ENCODE measurements around the gene C10orf53. TPM values are rescaled to one million over a fixed set of nuclear protein-coding genes. Genes with fewer than 3 reads are reported as not detected.

Gene C10orf53
- not detected for total RNA-seq

- H3K27me3 Mint-ChIP-seq (ENCODE audit: low read depth): peaks cover 55% of the 10 kb centered on the region
- ATAC-seq (replicated peaks in 1 of 2): peak; percentile 61 to 72
- no peaks in the 10 kb centered on the region for H3K4me1 Mint-ChIP-seq (ENCODE audit: low read depth)
- peaks cover 6 to 9% of the 10 kb centered on the region in 2 donors for H3K9me3 Mint-ChIP-seq
- DNase-seq: peak; percentile 36 to 39
- peak within 1 kb of the TSS; percentile 1 to 27 for H3K4me3 Mint-ChIP-seq
- H3K36me3 Mint-ChIP-seq (ENCODE audit: insufficient read depth in 2 of 2): peaks cover 4 to 8% of the 10 kb centered on the region in 2 donors
- no peak within 1 kb of the TSS for H3K27ac Mint-ChIP-seq
Observed at GRCh38 chr10:49679480-49679893, at the start of gene C10orf53. C10orf53 (plus strand) TSS chr10:49679651; CDS start chr10:49679698, 47 bp downstream.

- Mint-ChIP-seq H3K27ac (no peak overlapping the region), H3K9me3 (no peaks in the 10 kb centered on the region), H3K4me3 (no peak overlapping the region), H3K4me1 (ENCODE audit: low read depth) (no peaks in the 10 kb centered on the region), H3K36me3 (ENCODE audit: insufficient read depth in 2 of 2) (no peaks in the 10 kb centered on the region), H3K27me3 (ENCODE audit: low read depth) (no peaks in the 10 kb centered on the region)
- DNase-seq (no peak), ATAC-seq (replicated peaks in 1 of 2) (no peak)
Observed at GRCh38 chr10:49631975-49632374, 47.5 kb upstream of the C10orf53 start.

DNA sequence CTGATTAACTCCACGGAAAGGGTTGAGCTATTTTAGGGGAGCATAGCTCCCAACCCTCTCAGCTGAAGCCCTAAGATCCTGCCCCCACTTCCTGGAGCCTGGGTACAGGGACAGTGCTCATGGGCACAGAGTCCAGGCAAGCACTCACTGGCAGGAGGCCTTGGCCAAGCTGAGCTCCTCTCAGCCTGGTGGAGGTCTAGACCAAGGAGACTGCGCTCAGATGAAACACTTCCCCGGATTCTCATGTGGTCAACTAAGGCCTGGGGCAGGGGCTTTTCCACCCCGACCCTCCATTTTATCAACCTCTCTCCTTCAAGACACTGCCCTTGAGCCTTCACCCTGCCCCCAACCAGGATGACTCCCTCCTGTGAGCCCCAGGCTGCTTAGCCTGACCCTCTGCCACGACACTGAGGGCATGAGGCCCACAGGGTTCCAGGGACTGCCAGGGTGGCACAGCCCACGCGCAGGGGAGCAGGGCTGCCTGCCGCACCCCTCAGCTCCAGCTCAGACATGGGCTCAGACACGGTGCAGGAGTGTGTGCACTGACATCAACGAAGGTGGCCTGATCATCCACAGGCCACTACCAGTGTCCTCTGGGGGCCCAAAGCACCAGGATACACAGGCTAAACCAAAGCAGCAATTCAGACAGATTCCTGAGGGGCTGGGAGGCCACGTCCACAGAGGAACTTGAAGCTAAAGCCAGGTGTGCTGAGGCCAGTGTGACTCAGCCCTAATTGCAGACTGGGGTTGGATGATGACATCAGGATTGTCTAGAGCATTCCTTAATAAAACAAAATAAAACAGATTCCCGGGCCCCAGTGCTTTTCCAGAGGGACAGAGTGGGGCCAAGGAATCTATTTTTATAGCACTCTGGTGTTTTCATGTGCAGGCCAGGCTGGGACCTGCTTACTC is 46.8 kb upstream of the C10orf53 start:
- Mint-ChIP-seq H3K4me1 (ENCODE audit: low read depth) (no peaks in the 10 kb centered on the region), H3K36me3 (ENCODE audit: insufficient read depth in 2 of 2) (no peaks in the 10 kb centered on the region), H3K27ac (no peak overlapping the region), H3K9me3 (no peaks in the 10 kb centered on the region), H3K4me3 (no peak overlapping the region), H3K27me3 (ENCODE audit: low read depth) (peaks cover 5% of the 10 kb centered on the region)
- DNase-seq: no peak
- no peak for ATAC-seq (replicated peaks in 1 of 2)

- no peaks in the 10 kb centered on the region for H3K9me3 Mint-ChIP-seq
- peaks cover 10% of the 10 kb centered on the region for H3K27me3 Mint-ChIP-seq (ENCODE audit: low read depth)
- no peak overlapping the region for H3K27ac Mint-ChIP-seq
Observed at GRCh38 chr10:49633327-49634068, 46.0 kb upstream of the C10orf53 start.

GRCh38 chr10:49634069-49634660 is 45.3 kb upstream of the C10orf53 start:
- no peak overlapping the region for H3K27ac Mint-ChIP-seq
- no peaks in the 10 kb centered on the region for H3K4me1 Mint-ChIP-seq (ENCODE audit: low read depth)
- no peak for DNase-seq

More at GRCh38 chr10:49633327-49634068, 46.0 kb upstream of the C10orf53 start:
- no peak for DNase-seq
- ATAC-seq (replicated peaks in 1 of 2): no peak
- H3K36me3 Mint-ChIP-seq (ENCODE audit: insufficient read depth in 2 of 2): no peaks in the 10 kb centered on the region
- H3K4me1 Mint-ChIP-seq (ENCODE audit: low read depth): no peaks in the 10 kb centered on the region
- no peak overlapping the region for H3K4me3 Mint-ChIP-seq

GRCh38 chr10:49642311-49642710 is 37.1 kb upstream of the C10orf53 start:
- H3K4me3 Mint-ChIP-seq: no peak overlapping the region
- no peaks in the 10 kb centered on the region for H3K9me3 Mint-ChIP-seq
- no peak overlapping the region for H3K27ac Mint-ChIP-seq
- ATAC-seq (replicated peaks in 1 of 2) (no peak), DNase-seq (no peak)
- peaks cover 15% of the 10 kb centered on the region for H3K27me3 Mint-ChIP-seq (ENCODE audit: low read depth)
- H3K36me3 Mint-ChIP-seq (ENCODE audit: insufficient read depth in 2 of 2): no peaks in the 10 kb centered on the region
- H3K4me1 Mint-ChIP-seq (ENCODE audit: low read depth): no peaks in the 10 kb centered on the region

More at GRCh38 chr10:49634069-49634660, 45.3 kb upstream of the C10orf53 start:
- H3K27me3 Mint-ChIP-seq (ENCODE audit: low read depth): peaks cover 10% of the 10 kb centered on the region
- no peak for ATAC-seq (replicated peaks in 1 of 2)
- no peaks in the 10 kb centered on the region for H3K9me3 Mint-ChIP-seq
- no peak overlapping the region for H3K4me3 Mint-ChIP-seq
- no peaks in the 10 kb centered on the region for H3K36me3 Mint-ChIP-seq (ENCODE audit: insufficient read depth in 2 of 2)

DNA sequence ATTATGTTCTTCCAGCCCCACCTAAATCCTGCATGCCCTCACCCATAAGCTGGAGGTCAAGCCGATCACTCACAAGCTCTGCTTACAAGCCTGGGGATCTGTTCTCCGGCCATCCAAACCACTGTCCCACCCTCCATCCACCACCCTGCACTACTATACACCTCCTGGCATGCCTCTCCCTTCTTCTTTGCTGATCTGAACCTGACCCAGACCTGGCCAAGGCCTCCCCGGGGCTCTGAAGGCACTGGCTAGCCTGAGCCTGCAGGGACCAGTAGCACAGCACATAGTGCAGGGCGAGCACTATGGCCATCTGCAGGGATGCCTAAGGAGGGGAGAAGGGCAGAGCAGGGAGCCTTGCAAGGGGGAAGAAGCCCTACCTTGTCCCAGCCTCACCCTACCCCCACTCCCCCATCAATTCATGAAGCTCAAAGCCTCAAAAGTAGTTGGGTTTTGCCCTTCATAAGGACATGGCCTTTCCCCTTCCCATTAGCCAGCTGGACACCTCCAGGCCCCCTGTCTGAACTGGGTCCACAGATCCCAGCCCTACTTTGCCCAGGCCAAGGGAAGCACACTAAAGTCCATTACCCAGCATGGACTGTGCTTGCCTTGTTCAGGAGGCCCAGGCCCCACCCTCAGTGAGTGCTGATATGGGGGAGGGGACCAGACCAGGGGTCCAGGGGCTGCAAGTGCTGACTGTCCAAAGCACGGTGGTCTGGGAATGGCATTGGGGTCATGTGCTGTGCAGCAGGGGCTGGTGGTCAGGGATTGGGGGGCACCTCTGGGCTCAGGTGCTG is 36.0 kb upstream of the C10orf53 start:
- H3K4me1 Mint-ChIP-seq (ENCODE audit: low read depth): peaks cover 3% of the 10 kb centered on the region
- ATAC-seq (replicated peaks in 1 of 2): no peak

DNA sequence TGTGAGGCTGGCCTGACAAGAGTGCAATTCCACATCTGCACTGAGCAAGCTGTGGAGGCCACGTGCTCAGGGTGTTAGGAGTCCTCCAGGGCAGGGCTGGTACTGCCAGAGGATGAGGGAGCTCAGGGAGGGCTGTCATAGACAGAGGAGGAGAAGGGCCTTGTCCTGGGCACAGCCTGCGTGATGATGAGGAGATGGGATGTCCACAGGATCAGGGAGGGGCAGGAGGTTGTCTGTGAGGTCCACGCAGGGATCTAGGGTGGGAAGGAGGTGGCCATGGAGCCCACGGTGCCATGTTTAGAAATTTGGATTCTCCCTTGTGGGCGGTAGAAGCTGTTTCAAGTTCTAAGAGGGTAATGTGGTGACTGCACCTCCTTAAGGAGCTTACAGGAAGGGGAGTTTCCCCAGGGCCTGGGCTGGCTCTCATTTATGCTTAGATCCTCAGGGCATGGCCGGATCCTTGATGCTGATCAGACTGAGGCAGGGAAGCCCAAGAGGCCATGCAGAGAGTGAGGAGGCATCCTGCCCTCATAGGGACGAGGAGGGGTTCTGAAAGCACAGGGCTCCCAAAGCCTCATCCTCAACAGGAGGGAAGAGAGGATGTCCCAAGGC is 35.3 kb upstream of the C10orf53 start:
- no peak for ATAC-seq (replicated peaks in 1 of 2)
- Mint-ChIP-seq H3K4me1 (ENCODE audit: low read depth) (peaks cover 8% of the 10 kb centered on the region), H3K36me3 (ENCODE audit: insufficient read depth in 2 of 2) (no peaks in the 10 kb centered on the region), H3K27ac (no peak overlapping the region), H3K4me3 (no peak overlapping the region), H3K27me3 (ENCODE audit: low read depth) (peaks cover 6% of the 10 kb centered on the region), H3K9me3 (no peaks in the 10 kb centered on the region)
- no peak for DNase-seq

More for the DNA sequence above, 36.0 kb upstream of the C10orf53 start:
- Mint-ChIP-seq H3K27me3 (ENCODE audit: low read depth) (peaks cover 6% of the 10 kb centered on the region), H3K9me3 (no peaks in the 10 kb centered on the region), H3K4me3 (no peak overlapping the region), H3K36me3 (ENCODE audit: insufficient read depth in 2 of 2) (no peaks in the 10 kb centered on the region), H3K27ac (no peak overlapping the region)
- DNase-seq: no peak

DNA sequence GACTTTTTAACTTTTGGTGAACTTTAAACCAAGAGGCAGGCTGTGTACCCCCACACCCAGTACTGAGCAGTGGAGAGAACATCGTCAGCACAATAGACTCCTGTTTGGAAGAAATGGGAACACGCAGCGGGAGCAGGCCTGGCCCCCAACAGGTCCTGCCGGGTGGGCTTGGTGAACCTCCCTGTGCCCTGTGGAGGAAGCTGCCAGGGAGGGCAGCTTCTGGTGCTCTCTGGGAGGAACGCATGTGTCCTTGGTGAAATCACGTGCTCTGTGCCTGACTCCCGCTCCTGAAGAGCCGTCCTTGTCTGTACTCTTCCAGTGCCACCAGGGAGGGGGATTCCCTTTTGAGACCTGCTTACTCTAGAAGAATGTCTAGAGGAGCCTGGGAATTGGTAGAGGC is 34.0 kb upstream of the C10orf53 start:
- no peaks in the 10 kb centered on the region for H3K9me3 Mint-ChIP-seq
- no peak for ATAC-seq (replicated peaks in 1 of 2)
- DNase-seq: no peak
- peaks cover 6% of the 10 kb centered on the region for H3K27me3 Mint-ChIP-seq (ENCODE audit: low read depth)
- H3K27ac Mint-ChIP-seq: no peak overlapping the region
- H3K36me3 Mint-ChIP-seq (ENCODE audit: insufficient read depth in 2 of 2): no peaks in the 10 kb centered on the region
- peaks cover 21% of the 10 kb centered on the region for H3K4me1 Mint-ChIP-seq (ENCODE audit: low read depth)
- H3K4me3 Mint-ChIP-seq: no peak overlapping the region

GRCh38 chr10:49645871-49646870 is 33.3 kb upstream of the C10orf53 start:
- no peaks in the 10 kb centered on the region for H3K36me3 Mint-ChIP-seq (ENCODE audit: insufficient read depth in 2 of 2)
- no peak for ATAC-seq (replicated peaks in 1 of 2)
- no peaks in the 10 kb centered on the region for H3K9me3 Mint-ChIP-seq
- no peak for DNase-seq
- no peak overlapping the region for H3K4me3 Mint-ChIP-seq
- peaks cover 21% of the 10 kb centered on the region for H3K4me1 Mint-ChIP-seq (ENCODE audit: low read depth)
- no peak overlapping the region for H3K27ac Mint-ChIP-seq
- peaks cover 3% of the 10 kb centered on the region for H3K27me3 Mint-ChIP-seq (ENCODE audit: low read depth)

DNA sequence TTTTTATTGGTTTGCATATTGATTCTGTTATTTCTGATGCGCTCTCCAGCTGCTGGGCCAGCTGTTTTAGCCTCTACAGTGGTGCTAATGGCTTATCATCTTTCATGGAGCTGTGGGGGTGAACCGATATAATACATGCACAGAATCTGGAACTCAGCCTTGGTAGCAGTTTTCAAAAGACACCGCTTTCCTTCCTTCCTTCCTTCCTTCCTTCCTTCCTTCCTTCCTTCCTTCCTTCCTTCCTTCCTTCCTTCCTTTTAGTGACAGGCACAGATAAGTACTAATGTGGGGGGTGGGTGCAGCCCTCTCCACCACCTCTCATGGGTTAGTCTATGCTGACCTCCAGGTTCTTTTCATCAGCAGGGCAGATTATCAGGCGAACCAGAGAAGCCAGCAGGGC is 31.9 kb upstream of the C10orf53 start:
- Mint-ChIP-seq H3K27ac (no peak overlapping the region), H3K36me3 (ENCODE audit: insufficient read depth in 2 of 2) (no peaks in the 10 kb centered on the region), H3K4me1 (ENCODE audit: low read depth) (peaks cover 21% of the 10 kb centered on the region), H3K9me3 (no peaks in the 10 kb centered on the region), H3K4me3 (no peak overlapping the region), H3K27me3 (ENCODE audit: low read depth) (no peaks in the 10 kb centered on the region)
- no peak for DNase-seq
- no peak for ATAC-seq (replicated peaks in 1 of 2)
